MM.1S (cell line): ENCODE data around the gene PTPRA.

ENCODE experiments used
- EZH2 ChIP-seq: fragments of 300-600 bp; sonication (generic); optimal IDR thresholded peaks from 2 replicates; pipeline ENCODE3; 2017; ENCODE audit warnings: low read depth, mild to moderate bottlenecking, antibody characterized with exemption, low read length, mixed read lengths
- EZH2phosphoT487 ChIP-seq: fragments of 300-600 bp; sonication (generic); IDR thresholded peaks from 2 replicates; pipeline ENCODE4 v1.6.1; 2018; ENCODE audit warnings: antibody characterized with exemption, low read length
- TF ChIP-seq, protein P1 (sequence below): fragments of 300-600 bp; sonication (generic); IDR thresholded peaks from 2 replicates; pipeline ENCODE4 v1.5.1; 2016; ENCODE audit warnings: antibody characterized with exemption, low read length, mixed read lengths

DNA sequence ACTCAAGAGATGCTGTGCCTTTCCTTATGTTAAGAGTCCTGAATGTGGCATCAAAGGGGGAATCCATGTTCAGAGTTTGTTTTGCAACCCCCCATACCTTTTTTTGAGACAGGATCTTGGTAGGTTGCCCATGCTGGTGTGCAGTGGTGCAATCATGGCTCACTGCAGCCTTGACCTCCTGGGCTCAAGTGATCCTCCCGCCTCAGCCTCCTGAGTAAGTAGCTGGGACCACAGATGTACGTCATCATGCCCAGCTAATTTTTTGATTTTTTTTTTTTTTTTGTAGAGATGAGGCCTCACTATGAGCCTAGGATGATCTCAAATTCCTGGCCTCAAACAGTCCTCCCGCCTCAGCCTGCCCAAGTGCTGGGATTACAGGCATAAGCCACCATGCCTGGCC lies 16.5 kb downstream of the PTPRA start:
- TF ChIP-seq EZH2 (no peak), EZH2phosphoT487 (no peak)
- TF ChIP-seq, protein P1, sequence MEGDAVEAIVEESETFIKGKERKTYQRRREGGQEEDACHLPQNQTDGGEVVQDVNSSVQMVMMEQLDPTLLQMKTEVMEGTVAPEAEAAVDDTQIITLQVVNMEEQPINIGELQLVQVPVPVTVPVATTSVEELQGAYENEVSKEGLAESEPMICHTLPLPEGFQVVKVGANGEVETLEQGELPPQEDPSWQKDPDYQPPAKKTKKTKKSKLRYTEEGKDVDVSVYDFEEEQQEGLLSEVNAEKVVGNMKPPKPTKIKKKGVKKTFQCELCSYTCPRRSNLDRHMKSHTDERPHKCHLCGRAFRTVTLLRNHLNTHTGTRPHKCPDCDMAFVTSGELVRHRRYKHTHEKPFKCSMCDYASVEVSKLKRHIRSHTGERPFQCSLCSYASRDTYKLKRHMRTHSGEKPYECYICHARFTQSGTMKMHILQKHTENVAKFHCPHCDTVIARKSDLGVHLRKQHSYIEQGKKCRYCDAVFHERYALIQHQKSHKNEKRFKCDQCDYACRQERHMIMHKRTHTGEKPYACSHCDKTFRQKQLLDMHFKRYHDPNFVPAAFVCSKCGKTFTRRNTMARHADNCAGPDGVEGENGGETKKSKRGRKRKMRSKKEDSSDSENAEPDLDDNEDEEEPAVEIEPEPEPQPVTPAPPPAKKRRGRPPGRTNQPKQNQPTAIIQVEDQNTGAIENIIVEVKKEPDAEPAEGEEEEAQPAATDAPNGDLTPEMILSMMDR: no peak
